ENCODE measurements around the gene C18orf32. TPM values are rescaled to one million over a fixed set of nuclear protein-coding genes. Genes with fewer than 3 reads are reported as not detected.

C18orf32 gene
- total and polyA plus RNA-seq, 2 of the 8 experiments (the other 6 are each of a cell fraction or from before 2014, with no cell fraction given): 17.3 to 20.1 TPM

GRCh38 chr18:49467599-49467998 is 19.4 kb downstream of the C18orf32 start (continued):
- TF ChIP-seq HDAC6 (IDR thresholded peaks at IDR 0.05; ENCODE audit: low read depth, low read length): no peak
- TF ChIP-seq SIX5 (IDR thresholded peaks at IDR 0.05; ENCODE audit: low read depth, low read length): no peak
- no peak for TF ChIP-seq POLR2A (IDR thresholded peaks at IDR 0.05; ENCODE audit: control extremely low read depth in 1 of 2, low read depth in 2 of 2, low read length in 2 of 2)
